Measurements from ENCODE around the gene MPZL1.

DNA sequence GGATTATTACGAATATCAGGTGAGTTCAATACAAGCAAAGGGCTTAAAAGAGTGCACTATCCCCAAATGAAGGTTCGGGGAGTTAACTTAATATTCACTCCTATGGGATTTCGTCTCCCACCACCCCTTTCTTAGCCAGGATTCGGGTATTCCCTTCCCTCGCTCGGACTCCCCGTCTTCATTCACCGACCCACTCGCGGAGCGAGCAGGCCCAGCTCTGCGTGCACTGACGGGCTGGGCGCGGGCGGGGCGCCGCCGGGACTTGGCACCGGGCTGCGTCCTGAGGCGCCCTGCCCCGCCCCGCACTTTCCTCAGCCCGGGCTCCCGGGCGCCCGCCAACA lies 7.7 kb upstream of the MPZL1 start:
- TF ChIP-seq, protein P1, sequence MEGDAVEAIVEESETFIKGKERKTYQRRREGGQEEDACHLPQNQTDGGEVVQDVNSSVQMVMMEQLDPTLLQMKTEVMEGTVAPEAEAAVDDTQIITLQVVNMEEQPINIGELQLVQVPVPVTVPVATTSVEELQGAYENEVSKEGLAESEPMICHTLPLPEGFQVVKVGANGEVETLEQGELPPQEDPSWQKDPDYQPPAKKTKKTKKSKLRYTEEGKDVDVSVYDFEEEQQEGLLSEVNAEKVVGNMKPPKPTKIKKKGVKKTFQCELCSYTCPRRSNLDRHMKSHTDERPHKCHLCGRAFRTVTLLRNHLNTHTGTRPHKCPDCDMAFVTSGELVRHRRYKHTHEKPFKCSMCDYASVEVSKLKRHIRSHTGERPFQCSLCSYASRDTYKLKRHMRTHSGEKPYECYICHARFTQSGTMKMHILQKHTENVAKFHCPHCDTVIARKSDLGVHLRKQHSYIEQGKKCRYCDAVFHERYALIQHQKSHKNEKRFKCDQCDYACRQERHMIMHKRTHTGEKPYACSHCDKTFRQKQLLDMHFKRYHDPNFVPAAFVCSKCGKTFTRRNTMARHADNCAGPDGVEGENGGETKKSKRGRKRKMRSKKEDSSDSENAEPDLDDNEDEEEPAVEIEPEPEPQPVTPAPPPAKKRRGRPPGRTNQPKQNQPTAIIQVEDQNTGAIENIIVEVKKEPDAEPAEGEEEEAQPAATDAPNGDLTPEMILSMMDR (IDR thresholded peaks at IDR 0.05; ENCODE audit: low read depth, low read length, poor library complexity, severe bottlenecking): no peak
- TF ChIP-seq EZH2phosphoT487 (IDR thresholded peaks at IDR 0.05; ENCODE audit: borderline replicate concordance, low read length): no peak

All from DOHH2 (cell line).